HCT116 (cell line): Measurements from ENCODE around the gene KDM2B.

Source experiments
- EGR1 ChIP-seq: IDR thresholded peaks from 2 replicates; pipeline ENCODE4 v1.6.1; 2012; ENCODE audit warnings: low read depth
- ELF1 ChIP-seq: IDR thresholded peaks from 2 replicates; pipeline ENCODE4 v1.6.1; 2012; ENCODE audit warnings: low read depth, borderline replicate concordance
- EZH2phosphoT487 ChIP-seq: fragments of 200-600 bp; IDR thresholded peaks from 2 replicates; pipeline ENCODE4 v1.6.1; 2018; ENCODE audit warnings: antibody characterized with exemption, borderline replicate concordance
- MAX ChIP-seq: IDR thresholded peaks from 2 replicates; pipeline ENCODE4 v1.6.1; 2012
- POLR2AphosphoS5 ChIP-seq: IDR thresholded peaks from 2 replicates; pipeline ENCODE4 v1.6.1; 2011; ENCODE audit warnings: mild to moderate bottlenecking, low read depth, low read length, moderate library complexity
- SIN3A ChIP-seq: IDR thresholded peaks from 2 replicates; pipeline ENCODE4 v1.6.1; 2012; ENCODE audit warnings: low read depth
- ZNF274 ChIP-seq: fragments of 200-500 bp; sonication (Bioruptor generic); IDR thresholded peaks from 2 replicates; pipeline ENCODE4 v1.6.1; 2014; ENCODE audit warnings: mild to moderate bottlenecking, low read depth, low read length, inconsistent platforms
- TF ChIP-seq, protein P1 (sequence below), 3 experiments: fragments of 200-600 bp in 1 of 3; sonication (generic) in 1 of 3; IDR thresholded peaks in 2 of 3; conservative IDR thresholded peaks in 1 of 3; 2 replicates each; pipeline ENCODE4 v1.5.1; 2012 to 2017; ENCODE audit warnings: low read depth in 2 of 3, low read length in 2 of 3, antibody characterized with exemption in 1 of 3, borderline replicate concordance in 1 of 3, control low read depth in 1 of 3, mild to moderate bottlenecking in 1 of 3, mixed read lengths in 1 of 3, mixed run types in 1 of 3, moderate library complexity in 1 of 3; ENCODE audit not compliant: insufficient read depth in 1 of 3
- TF ChIP-seq, protein P2 (sequence below): IDR thresholded peaks from 2 replicates; pipeline ENCODE4 v1.6.1; 2012; ENCODE audit warnings: low read depth

DNA sequence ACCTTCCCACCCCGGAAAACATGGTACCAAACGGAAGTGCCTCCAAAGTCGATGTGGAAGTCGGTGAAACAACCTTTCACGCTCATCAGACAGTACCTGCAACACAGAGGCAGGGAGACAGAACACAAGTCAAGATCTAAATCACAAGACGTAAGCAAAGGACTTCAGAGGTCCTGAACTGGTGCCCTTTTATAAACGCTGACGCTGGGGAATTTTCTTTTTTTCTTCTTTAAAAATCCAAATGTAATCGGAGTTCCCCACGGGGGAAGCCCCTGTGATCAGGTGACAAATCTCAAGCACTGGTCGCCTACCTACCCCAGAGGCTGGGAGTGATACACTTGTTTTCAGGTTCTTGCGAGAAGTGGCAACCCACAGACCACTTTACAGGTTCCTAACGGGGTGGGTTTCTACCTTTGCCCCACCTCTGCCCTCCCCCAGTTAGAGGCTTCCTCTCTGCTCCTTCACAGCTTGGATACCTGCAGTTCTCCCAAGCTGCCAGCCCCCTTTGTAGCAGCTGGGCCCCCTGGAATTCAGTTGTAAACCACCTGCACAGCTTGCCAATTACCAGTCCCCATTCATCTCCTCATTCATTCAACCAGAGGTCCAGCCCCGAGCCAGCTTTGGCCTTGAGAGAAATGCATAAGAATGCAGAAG, 46.2 kb downstream of the KDM2B start:
- TF ChIP-seq EGR1 = no peak
- no peak for TF ChIP-seq EZH2phosphoT487
- TF ChIP-seq, protein P1, sequence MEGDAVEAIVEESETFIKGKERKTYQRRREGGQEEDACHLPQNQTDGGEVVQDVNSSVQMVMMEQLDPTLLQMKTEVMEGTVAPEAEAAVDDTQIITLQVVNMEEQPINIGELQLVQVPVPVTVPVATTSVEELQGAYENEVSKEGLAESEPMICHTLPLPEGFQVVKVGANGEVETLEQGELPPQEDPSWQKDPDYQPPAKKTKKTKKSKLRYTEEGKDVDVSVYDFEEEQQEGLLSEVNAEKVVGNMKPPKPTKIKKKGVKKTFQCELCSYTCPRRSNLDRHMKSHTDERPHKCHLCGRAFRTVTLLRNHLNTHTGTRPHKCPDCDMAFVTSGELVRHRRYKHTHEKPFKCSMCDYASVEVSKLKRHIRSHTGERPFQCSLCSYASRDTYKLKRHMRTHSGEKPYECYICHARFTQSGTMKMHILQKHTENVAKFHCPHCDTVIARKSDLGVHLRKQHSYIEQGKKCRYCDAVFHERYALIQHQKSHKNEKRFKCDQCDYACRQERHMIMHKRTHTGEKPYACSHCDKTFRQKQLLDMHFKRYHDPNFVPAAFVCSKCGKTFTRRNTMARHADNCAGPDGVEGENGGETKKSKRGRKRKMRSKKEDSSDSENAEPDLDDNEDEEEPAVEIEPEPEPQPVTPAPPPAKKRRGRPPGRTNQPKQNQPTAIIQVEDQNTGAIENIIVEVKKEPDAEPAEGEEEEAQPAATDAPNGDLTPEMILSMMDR (IDR thresholded peaks at IDR 0.05 in 2 of 3, conservative IDR thresholded peaks at IDR 0.05 in 1 of 3; ENCODE audit: borderline replicate concordance in 1 of 3, insufficient read depth in 1 of 3, low read depth in 2 of 3, low read length in 2 of 3) = no peak
- no peak for TF ChIP-seq MAX
- TF ChIP-seq ZNF274 = no peak
- TF ChIP-seq, protein P2, sequence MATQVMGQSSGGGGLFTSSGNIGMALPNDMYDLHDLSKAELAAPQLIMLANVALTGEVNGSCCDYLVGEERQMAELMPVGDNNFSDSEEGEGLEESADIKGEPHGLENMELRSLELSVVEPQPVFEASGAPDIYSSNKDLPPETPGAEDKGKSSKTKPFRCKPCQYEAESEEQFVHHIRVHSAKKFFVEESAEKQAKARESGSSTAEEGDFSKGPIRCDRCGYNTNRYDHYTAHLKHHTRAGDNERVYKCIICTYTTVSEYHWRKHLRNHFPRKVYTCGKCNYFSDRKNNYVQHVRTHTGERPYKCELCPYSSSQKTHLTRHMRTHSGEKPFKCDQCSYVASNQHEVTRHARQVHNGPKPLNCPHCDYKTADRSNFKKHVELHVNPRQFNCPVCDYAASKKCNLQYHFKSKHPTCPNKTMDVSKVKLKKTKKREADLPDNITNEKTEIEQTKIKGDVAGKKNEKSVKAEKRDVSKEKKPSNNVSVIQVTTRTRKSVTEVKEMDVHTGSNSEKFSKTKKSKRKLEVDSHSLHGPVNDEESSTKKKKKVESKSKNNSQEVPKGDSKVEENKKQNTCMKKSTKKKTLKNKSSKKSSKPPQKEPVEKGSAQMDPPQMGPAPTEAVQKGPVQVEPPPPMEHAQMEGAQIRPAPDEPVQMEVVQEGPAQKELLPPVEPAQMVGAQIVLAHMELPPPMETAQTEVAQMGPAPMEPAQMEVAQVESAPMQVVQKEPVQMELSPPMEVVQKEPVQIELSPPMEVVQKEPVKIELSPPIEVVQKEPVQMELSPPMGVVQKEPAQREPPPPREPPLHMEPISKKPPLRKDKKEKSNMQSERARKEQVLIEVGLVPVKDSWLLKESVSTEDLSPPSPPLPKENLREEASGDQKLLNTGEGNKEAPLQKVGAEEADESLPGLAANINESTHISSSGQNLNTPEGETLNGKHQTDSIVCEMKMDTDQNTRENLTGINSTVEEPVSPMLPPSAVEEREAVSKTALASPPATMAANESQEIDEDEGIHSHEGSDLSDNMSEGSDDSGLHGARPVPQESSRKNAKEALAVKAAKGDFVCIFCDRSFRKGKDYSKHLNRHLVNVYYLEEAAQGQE = no peak
- TF ChIP-seq SIN3A = no peak
- no peak for TF ChIP-seq ELF1
- TF ChIP-seq POLR2AphosphoS5 = no peak
